Endothelial cell (in vitro differentiated cells): Measurements from ENCODE around the gene JAK2. TPM values are rescaled to one million over a fixed set of nuclear protein-coding genes. Genes with fewer than 3 reads are reported as not detected.

Source experiments
- DNase-seq: peaks from one replicate; pipeline ENCODE4 v3.0.0; 2021; ENCODE audit warnings: low spot score
- H3K27ac Mint-ChIP-seq: one replicate; pipeline ENCODE4 v1.8.0; 2021; ENCODE audit warnings: mixed read lengths, inconsistent platforms; ENCODE audit not compliant: unreplicated experiment
- H3K27me3 Mint-ChIP-seq: one replicate; pipeline ENCODE4 v1.8.0; 2021; ENCODE audit warnings: mild to moderate bottlenecking, moderate library complexity, mixed read lengths, inconsistent platforms; ENCODE audit not compliant: unreplicated experiment
- H3K36me3 Mint-ChIP-seq: one replicate; pipeline ENCODE4 v1.8.0; 2021; ENCODE audit warnings: mild to moderate bottlenecking, low read depth, mixed read lengths, inconsistent platforms; ENCODE audit not compliant: unreplicated experiment
- H3K4me1 Mint-ChIP-seq: one replicate; pipeline ENCODE4 v1.8.0; 2021; ENCODE audit warnings: mild to moderate bottlenecking, mixed read lengths, inconsistent platforms; ENCODE audit not compliant: unreplicated experiment
- H3K4me3 Mint-ChIP-seq: one replicate; pipeline ENCODE4 v1.8.0; 2021; ENCODE audit warnings: mild to moderate bottlenecking, mixed read lengths, inconsistent platforms; ENCODE audit not compliant: unreplicated experiment
- H3K9me3 Mint-ChIP-seq: one replicate; pipeline ENCODE4 v1.8.0; 2021; ENCODE audit warnings: mixed read lengths, inconsistent platforms; ENCODE audit not compliant: unreplicated experiment
- CTCF ChIP-seq: fragments of 200-600 bp; sonication (generic); IDR thresholded peaks from one replicate; pipeline ENCODE4 v1.5.0; 2021; ENCODE audit warnings: antibody characterized with exemption; ENCODE audit not compliant: unreplicated experiment
- total RNA-seq: library from RNA; stranded (reverse); fragmentation: NEBNext Ultra II Directional; extraction: Animal tissue kit (Norgen Biotek cat#: 25700); gene quantifications from one replicate; pipeline ENCODE4 v1.2.1, GENCODE V29; 2021; ENCODE audit not compliant: unreplicated experiment

Gene JAK2
- total RNA-seq, 1 donor from 2014 or later: 9.4 TPM

GRCh38 chr9:4992872-4993271 lies 7.8 kb downstream of the JAK2 start:
- DNase-seq: no peak
- Mint-ChIP-seq H3K27ac (no peak overlapping the region), H3K4me3 (no peak overlapping the region), H3K9me3 (no peaks in the 10 kb centered on the region), H3K4me1 (no peaks in the 10 kb centered on the region), H3K36me3 (peaks cover 22% of the 10 kb centered on the region), H3K27me3 (no peaks in the 10 kb centered on the region)
- TF ChIP-seq CTCF: no peak

GRCh38 chr9:4994166-4994890 lies 9.3 kb downstream of the JAK2 start:
- Mint-ChIP-seq H3K4me1 (no peaks in the 10 kb centered on the region), H3K9me3 (no peaks in the 10 kb centered on the region), H3K27me3 (no peaks in the 10 kb centered on the region), H3K4me3 (no peak overlapping the region), H3K36me3 (peaks cover 22% of the 10 kb centered on the region), H3K27ac (no peak overlapping the region)
- no peak for TF ChIP-seq CTCF
- DNase-seq: no peak

- Mint-ChIP-seq H3K36me3 (peaks cover 16% of the 10 kb centered on the region), H3K4me1 (no peaks in the 10 kb centered on the region), H3K4me3 (no peak overlapping the region), H3K27me3 (no peaks in the 10 kb centered on the region), H3K27ac (no peak overlapping the region), H3K9me3 (no peaks in the 10 kb centered on the region)
- TF ChIP-seq CTCF: no peak
- no peak for DNase-seq
These were observed 12.1 kb downstream of the JAK2 start for GRCh38 chr9:4997196-4997595.

GRCh38 chr9:4997631-4998030 lies 12.6 kb downstream of the JAK2 start:
- H3K27ac Mint-ChIP-seq: no peak overlapping the region
- no peaks in the 10 kb centered on the region for H3K9me3 Mint-ChIP-seq
- H3K36me3 Mint-ChIP-seq: peaks cover 13% of the 10 kb centered on the region
- no peak overlapping the region for H3K4me3 Mint-ChIP-seq
- H3K27me3 Mint-ChIP-seq: no peaks in the 10 kb centered on the region
- TF ChIP-seq CTCF: no peak
- no peaks in the 10 kb centered on the region for H3K4me1 Mint-ChIP-seq
- DNase-seq: no peak

GRCh38 chr9:5002811-5003210 lies 17.7 kb downstream of the JAK2 start:
- no peak for TF ChIP-seq CTCF
- Mint-ChIP-seq H3K9me3 (no peaks in the 10 kb centered on the region), H3K27me3 (no peaks in the 10 kb centered on the region), H3K36me3 (peaks cover 8% of the 10 kb centered on the region), H3K4me1 (no peaks in the 10 kb centered on the region), H3K27ac (no peak overlapping the region), H3K4me3 (no peak overlapping the region)
- no peak for DNase-seq
